HG03342 (cell line): ENCODE measurements around the gene FAM149B1.
"Not testable (repeated sequence)": the region's sequence is repeated elsewhere in the genome, so short reads cannot be mapped to it uniquely, and the experiment has no call there.

Source experiments
- ATAC-seq: cut with Tn5 transposase; IDR thresholded peaks from one replicate; pipeline ENCODE4 v1.9.1; 2021; ENCODE audit warnings: mild to moderate bottlenecking, moderate library complexity; ENCODE audit not compliant: unreplicated experiment

The FAM149B1 gene

DNA sequence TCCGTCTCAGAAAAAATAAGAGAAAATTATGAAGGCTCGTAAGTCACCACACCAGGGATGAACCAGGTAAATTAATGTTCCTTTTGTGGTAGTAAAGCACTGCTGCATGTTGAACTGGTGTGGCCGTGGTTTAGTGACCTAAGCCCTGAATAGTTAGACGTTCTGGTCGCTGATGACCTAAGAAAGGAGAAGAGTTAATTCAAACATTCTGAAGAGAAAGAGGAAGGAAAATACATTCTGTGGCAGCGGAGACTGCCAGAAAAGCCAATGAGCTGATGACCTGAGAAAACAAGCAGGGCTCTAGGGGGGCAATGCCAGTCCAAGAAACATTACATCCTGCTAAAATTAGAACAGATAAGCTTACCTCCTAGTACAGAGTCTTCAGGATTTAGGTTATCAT lies 61.6 kb downstream of the FAM149B1 start:
- ATAC-seq = no peak

DNA sequence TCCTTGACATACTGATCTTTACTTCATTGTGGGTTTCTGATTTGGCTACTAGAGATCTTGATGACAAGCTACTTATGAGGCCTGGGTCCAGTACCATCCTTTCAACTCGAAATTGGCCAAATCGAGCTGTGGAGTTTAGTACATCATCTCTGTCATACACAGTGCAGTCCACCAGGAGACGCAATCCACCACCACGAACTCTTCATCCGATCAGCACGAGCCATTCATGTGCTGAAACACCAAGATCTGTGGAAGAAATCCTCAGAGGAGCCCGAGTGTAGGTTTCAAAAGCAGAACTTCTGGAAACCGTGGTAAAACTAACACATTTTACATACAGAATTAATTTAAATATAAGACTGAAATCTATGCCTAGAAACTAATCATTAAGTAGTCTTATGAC lies 65.0 kb downstream of the FAM149B1 start:
- ATAC-seq = no peak

DNA sequence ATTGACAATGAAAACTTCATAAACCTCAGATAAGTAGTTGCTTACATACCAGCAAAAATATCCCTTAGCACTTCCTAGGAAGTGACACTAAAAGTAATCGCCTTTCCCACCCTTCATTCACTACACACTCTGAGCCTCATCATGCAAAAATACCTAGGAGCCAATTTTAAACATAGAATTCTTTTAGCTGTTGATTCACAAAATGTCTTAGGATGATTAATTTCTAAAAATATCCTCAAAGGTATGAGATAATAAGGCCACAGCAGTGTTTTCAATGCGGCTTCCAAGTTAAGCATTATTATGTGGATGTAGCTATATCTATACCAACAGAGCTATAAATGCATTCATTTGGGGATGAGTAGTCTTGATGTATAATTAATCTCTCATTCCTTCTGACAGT lies 66.0 kb downstream of the FAM149B1 start:
- no peak for ATAC-seq

DNA sequence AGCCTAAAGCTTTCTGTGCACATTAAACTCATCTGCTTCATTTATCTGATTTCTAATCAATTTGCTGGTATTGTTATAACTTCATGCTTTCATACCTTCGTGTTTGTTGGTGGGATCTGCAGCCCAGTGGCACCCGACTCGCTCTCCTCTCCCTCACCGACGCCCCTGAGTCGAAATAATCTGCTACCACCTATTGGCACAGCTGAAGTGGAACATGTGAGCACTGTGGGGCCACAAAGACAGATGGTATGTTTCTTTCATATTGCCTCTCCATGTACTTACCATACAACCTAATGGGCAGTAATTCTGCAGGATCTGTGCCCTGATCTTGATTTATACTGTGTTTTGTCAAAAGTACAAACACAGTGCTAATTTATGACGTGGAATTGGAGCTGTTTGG lies 66.8 kb downstream of the FAM149B1 start:
- ATAC-seq = no peak

DNA sequence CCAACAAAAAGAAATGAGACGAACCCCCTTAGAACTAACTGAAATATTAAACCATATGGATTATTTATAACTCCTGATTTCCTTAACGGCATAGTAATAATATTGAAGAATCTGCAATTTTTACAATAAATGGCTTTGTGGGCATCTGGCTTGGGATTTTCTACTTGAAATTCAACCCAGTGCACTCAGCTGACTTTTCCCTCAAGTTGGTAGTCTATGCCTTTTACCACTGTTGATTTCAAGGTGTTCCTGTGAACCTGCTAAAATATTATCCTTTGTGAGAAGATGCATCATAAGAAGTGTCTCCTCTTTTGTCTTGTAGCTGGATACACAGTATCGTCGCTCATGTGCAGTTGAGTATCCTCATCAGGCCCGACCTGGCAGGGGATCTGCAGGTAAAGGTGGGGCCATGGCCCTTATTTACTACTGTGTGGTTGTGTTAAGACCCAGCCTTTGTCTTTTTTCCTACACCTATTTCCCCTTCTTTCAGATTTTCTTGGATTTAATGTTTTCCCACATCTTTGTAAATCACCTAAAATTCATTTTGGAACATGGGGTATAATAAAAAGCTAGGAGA lies 71.2 kb downstream of the FAM149B1 start:
- ATAC-seq = no peak

DNA sequence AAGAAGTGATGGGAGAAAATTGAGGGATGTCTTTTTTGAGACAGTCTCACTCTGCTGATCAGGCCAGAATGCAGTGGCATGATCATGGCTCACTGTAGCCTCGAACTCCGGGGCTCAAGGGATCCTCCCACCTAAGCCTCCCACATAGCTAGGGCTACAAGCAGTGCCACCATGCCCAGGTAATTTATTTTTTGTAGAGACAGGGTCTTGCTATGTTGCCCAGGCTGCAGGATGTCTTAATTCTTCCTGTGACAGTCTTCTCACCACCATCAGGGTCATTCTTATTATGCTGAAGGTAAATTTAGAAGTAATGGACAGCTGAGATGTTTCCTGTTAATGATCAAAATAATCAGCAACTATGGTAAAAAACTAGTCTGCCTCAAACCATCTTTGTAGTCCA lies 72.0 kb downstream of the FAM149B1 start:
- ATAC-seq = no peak

DNA sequence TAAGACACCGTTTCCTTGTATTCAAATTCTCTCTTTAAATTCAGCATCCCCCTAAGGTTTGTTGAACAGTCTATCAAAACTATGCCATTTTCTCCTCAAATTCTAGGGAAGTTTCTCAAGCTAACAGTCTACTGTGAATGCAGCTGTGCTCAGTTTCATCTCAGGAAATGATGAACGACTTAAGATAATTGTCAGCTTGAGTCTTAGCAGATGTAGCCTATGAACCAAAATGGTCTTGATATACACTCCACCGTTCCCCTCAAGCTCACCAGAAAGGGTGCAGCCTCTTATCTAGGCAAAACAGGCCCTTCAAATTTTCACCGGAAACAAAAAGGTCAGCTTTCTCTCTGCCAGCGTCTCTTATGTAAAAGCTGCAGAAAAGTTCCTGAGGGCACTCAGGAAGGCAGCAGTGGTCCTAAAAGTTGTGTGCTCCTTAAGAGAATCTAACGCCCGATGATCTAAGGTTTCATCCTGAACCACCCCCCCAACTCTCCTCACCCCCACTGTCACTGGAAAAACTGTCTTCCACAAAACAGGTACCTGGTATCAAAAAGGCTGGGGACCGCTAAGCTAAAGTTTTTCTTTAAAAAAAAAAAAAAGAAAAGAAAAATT lies 77.1 kb downstream of the FAM149B1 start:
- no peak for ATAC-seq

DNA sequence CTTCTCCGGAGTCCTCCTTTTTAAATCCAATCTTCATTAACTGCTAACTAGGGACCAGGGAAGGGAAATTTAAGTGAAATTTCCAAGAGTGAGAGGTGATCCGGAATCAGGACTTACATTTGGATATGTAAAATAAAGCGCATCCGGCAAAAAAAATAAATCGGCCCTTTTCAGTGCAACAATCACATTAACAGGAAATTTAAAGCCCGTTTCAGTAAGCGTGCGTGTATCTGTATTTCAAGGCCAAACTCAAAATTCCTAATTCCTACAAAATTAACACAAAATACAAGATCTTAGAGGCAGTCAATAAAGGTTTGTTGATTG lies 78.4 kb downstream of the FAM149B1 start:
- ATAC-seq = no peak

DNA sequence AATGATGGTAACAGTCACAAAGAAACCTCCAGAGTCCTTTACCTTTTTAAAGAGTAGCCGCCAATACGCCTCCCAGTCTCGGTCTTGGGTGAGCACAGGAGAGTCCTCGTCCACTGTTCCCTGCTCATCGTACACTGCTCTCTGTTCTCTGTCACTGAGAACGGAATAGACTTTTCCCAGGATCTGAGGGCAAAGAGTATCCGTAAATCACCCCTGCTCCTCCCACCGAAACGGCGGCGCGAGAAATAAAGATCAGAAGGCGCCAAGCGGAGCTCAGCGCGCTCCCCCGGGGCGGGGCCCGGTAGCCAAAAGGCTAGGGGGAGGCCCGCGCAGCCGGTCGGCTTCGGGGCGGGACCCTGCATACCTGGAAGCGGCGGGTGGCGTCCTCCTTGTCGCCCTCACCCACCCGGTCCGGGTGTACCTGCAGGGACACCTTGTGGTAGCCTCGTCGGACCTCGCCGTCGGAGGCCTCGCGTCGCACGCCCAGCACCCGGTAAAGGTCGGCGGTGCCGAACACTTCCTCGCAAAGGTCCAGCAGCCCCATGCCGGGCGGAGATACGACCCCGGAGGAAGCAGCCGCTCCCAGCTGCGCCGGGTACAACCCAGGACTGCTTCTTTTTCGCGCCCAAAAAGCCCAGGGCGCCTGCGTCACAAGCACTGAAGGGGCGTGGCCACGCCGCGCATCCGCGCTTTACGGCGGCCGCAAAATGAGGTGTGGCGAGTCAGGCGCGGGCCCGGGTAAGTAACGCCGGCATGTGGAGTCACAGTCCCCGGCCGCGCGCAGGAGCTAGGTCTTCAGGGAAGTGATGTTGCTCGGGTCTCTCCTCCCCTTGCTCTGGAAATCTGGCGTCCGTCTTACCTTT lies 79.0 kb downstream of the FAM149B1 start, which contains the start of gene DNAJC9:
TSS of gene DNAJC9 (minus strand) at position 610 of the 863 bp plus-strand sequence. CDS start at position 544, 66 bp downstream.
- peak; percentile 78 for ATAC-seq

DNA sequence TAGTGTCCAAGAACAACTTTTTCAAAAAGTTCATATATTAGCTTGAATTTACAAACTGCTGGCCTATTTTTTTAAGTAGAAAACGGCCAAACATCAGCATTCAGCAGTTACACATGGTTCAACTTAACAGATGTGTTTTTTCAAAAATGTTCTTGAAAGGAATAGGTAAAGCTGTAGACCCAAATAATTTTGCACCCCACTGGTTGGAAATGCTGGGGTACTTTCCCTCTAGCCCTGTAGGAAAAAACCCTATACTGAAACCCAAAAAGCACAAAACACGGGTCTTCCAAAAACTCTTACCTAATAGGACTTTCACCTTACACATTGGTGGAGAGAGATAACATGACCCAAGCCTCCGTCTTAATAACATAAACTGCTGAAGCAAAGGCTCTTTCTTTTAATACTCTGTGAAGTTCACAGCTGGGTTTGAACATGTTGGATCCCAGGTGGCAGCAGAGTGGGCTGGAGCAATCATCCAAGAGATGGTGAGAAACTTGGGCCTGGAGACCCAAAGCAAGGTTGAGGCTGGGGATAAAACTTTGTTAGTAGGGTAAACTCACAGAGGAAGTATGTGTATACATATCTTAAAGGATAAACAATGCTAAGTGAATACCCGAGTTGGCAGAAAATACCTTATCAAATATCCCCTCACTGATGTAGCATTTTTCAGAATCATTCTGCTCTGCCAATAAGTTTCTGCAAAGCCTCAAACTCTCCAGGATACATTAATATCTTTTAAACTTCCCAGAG lies 79.8 kb downstream of the FAM149B1 start:
- no peak for ATAC-seq

DNA sequence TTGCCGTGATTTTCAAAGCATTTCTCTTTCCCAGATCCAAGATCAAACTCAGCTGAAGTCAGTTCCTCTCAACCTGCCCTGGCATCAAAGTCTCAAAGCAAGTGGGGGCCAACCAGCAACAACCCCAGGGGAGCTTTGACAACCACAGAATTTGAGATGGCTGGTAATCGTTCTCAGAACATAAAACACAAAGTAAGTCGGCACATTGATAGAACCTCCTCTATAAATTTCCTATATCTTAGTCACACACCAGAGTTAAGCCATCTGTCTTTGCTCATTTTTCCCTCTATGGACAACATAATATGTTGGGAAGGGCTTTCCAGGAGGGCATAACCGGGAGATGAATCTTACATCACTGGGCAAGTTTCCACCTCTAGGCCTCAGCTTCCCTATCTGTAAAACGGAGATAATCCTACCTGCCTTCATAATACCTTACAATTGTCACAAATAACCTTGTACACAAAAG lies 80.4 kb downstream of the FAM149B1 start:
- ATAC-seq = no peak

DNA sequence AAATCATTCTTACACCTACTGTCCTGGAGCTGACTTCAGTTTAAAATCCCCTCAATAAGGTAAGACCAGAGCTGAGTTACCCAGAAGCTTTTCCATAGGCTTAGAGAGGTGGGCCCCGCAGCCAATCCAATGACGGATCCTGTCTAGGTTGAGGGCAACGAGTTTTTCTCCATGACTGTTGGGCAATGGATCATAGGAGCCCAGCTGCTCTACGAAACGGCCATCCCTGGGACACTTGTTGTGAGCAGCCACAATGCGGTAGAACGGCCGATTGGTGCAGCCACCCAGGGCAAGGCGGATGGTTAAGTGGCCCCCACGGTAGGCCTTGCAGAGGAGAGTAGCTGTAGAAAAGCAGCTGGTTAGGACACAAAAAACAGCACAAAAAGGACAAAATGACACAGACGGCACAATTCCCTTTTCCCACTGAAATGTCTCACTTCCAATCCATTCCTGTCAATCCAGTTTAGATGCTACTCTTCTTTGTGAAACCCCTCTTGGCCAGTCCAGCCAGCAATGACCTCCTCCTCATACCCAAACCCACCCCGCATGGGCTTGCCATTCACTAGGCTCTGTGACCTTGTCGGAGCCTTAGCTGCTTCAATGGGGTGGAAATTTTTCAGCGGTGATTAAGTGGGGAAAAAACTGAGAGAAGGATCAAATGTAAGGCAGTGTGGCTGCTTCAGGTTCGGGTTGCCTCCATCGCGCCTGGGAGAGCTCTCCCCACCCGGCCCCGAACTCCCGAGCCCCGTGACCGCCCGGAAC lies 83.9 kb downstream of the FAM149B1 start:
- peak; percentile 43 for ATAC-seq

DNA sequence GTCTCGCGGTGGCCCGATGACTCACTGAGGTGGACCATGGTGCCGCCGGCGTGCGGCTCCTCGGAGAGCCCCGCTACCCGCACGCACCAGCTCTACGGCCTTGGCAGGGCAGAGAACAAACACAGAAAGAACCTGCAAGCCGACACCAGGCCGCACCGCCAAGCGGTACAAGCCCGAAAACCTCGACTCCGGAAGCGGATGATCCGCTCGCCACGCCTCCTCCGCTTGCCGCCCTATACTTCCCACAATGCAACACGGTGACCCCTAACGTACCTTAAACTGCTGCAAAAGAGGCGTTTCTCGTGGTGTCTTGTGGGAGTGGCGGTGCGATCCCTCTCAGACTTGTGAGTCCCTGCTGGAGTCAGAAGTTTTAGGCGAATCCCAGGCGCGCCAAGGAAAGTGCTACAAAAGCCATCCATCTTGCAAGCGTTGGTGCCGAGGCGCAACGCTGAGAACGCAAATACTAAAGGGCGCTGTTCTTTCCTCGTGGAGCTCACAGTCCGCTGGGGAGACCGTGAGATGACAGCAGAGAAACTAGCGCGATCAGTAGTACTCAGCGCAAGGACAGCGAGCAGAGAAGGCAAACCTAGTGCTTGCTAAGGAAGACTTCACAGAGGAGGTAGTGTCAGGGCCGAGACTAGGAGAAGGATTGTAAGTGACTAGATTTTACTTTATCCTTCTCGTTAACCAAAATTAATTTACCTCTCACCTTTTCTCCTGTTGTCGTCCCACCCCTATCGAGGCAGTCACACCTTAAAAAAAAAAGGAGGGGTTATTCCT lies 84.7 kb downstream of the FAM149B1 start, which contains the start of gene MRPS16:
TSS of gene MRPS16 (minus strand) at position 200 of the 780 bp plus-strand sequence. CDS start at position 38, 162 bp downstream.
- peak; percentile 71 for ATAC-seq

DNA sequence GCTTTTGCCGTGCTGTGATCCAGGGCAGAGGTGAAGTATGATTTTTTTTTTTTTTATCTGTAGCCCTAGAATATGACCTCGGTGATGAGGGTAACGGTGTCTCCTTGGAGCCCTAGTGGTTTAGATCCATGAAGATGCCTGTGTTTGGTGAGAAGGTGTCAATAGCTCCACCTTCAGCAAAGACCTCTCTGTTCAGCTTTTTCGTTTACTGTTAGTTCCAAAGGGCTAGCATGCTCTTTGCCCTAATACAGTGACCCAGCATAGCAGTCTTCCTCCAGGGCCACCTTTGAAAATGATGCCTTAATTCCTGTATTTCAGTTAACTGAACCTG lies 85.3 kb downstream of the FAM149B1 start:
- ATAC-seq = no peak

DNA sequence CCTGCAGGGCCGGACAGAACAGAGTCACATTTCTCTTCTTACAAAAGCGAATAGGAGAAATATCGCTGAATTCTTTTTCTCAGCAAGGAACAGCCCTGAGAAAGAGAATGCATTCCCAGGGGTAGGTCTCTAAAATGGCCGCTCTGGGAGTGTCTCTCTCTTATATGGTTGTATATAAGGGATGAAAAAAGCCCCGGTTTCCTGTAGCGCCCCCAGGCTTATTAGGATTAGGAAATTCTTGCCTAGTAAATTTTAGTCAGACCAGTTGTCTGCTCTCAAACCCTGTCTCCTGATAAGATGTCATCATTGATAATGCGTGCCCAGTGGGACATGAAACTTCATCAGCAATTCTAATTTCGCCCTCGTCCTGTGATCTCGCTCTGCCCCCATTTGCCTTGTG lies 90.7 kb downstream of the FAM149B1 start:
- ATAC-seq = not testable (repeated sequence)

DNA sequence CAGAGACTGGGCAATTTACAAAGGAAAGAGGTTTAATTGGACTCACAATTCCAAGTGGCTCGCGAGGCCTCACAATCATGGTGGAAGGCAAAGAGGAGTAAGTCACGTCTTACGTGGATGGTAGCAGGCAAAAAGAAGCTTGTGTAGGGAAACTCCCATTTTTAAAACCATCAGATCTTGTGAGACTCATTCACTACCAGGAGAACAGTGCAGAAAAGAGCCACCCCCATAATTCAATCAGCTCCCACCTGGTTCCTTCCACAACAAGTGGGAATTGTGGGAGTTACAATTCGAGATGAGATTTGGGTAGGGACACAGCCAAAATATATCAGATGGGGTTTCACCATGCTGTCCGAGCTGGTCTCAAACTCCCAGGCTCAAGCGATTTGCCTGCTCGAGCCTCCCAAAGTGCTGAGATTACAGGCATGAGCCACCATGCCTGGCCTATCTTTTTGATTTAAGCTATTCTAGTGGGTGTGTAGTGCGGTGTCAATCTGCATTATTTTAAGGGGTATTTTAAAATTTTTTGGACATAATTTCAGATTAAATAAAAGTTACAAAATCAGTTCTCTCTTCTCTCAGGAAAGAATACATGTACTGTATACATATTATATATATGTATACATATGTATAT lies 93.6 kb downstream of the FAM149B1 start:
- no peak for ATAC-seq

DNA sequence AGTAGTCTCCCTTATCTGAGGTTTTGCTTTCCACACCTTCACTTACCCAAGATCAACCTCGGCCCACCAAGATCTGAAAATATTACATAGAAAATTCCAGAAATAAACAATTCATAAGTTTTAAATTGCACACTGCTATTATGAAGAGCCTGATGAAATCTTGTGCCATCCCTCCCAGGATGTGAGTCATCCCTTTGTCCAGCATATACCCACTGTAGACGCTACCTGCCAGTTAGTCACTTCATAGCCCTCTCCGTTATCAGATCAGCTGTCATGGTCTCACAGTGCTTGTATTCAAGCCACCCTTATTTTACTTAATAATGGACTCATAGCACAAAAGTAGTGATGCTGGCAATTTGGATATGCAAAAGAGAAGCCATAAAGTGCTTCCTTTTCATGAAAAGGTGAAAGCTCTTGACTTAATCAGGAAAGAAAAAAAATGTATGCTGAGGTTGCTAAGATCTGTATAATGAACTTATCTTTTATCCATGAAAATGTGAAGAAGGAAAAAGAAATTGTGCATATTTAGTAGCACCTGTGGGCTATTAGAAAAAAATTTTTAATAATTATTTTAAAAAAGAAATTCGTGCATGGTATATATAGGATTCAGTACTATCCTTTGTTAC lies 94.3 kb downstream of the FAM149B1 start:
- ATAC-seq = no peak

DNA sequence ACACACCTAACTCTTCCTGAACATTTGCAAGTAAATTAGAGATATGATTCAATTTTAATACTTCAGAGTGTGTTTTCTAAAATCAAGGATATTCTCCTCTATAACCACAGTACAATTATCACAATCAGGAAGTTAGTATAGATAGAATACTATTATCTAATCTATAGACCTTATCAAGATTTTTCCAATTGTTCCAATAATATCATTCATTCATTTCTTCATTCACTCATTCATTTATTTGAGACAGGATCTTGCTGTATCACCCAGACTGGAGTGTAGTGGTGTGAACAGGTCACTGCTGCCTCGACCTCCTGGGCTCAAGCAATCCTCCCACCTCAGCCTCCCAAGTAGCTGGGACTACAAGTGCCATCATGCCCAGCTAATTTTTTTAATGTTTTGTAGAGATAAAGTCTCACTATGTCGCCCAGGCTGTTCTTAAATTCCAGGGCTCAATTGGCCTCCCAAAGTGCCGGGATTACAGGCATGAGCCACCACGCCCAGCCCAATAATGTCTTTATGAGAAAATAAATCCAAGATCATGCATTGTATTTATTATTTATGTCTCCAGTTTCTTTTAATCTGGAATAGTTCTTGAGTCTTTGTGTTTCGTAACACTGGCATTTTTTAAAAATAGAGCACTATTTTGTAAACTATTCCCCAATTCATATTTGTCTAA lies 95.1 kb downstream of the FAM149B1 start:
- ATAC-seq = no peak
